ENCODE results near the gene MTG2. TPM values are rescaled to one million over a fixed set of nuclear protein-coding genes. Genes with fewer than 3 reads are reported as not detected.

MTG2 gene
- total and polyA plus RNA-seq, 2 of the 8 experiments (the other 6 are each of a cell fraction or from before 2014, with no cell fraction given) = 14.4 to 22.8 TPM

DNA sequence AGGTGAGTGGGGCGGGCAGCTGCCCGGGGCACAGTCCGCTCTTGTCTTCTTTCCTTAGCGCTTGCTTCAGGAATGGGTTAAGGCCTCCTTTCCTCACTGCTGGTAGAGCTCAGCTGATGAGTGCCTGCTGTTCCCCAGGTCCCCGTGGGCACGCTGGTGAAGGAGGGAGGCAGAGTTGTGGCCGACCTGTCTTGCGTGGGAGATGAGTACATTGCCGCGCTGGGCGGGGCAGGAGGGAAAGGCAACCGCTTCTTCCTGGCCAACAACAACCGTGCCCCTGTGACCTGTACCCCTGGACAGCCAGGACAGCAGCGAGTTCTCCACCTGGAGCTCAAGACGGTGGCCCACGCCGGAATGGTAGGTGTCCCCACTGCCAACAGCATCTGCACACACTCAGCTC lies 15.7 kb downstream of the MTG2 start (continued):
- TF ChIP-seq RNF2 (IDR thresholded peaks at IDR 0.05; ENCODE audit: borderline replicate concordance, low read depth, low read length, missing control alignments, poor library complexity, severe bottlenecking) (no peak), CREB1 (IDR thresholded peaks at IDR 0.05) (no peak), ATF3 (IDR thresholded peaks at IDR 0.05; ENCODE audit: insufficient read depth, low read depth, low read length) (no peak), BCL11A (IDR thresholded peaks at IDR 0.05; ENCODE audit: low read depth in 2 of 2, low read length in 2 of 2) (no peak), RBBP5 (IDR thresholded peaks at IDR 0.05; ENCODE audit: borderline replicate concordance, low read depth, low read length) (no peak), TEAD4 (IDR thresholded peaks at IDR 0.05; ENCODE audit: low read depth, low read length) (no peak), TBP (IDR thresholded peaks at IDR 0.05; ENCODE audit: low read depth, low read length) (no peak), SUZ12 (IDR thresholded peaks at IDR 0.05; ENCODE audit: low read length) (no peak), BACH1 (IDR thresholded peaks at IDR 0.05; ENCODE audit: low read length) (no peak)
